ENCODE measurements around the gene SAMSN1. TPM values are rescaled to one million over a fixed set of nuclear protein-coding genes. Genes with fewer than 3 reads are reported as not detected.

SAMSN1 gene
- total RNA-seq, 1 experiment from 2014 or later = 2.8 TPM

- Histone ChIP-seq H2BK5ac (ENCODE audit: insufficient read length, low read length) (no peak overlapping the region), H3K18ac (ENCODE audit: insufficient read length, low read depth, low read length) (no peak overlapping the region), H2BK12ac (ENCODE audit: insufficient read length, low read depth, low read length) (no peak overlapping the region), H4K8ac (replicated peaks; ENCODE audit: insufficient read length, low read depth, low read length) (no peak overlapping the region), H2BK20ac (ENCODE audit: low read depth, low read length, poor library complexity, severe bottlenecking) (no peak overlapping the region), H3K9ac (ENCODE audit: extremely low read depth, insufficient read length, low read length) (no peak overlapping the region), H3K27ac (ENCODE audit: insufficient read length, low read depth, low read length) (no peak overlapping the region), H2AFZ (ENCODE audit: low read length) (no peak overlapping the region), H3K4ac (ENCODE audit: low read depth, low read length) (no peak overlapping the region), H3K79me1 (ENCODE audit: insufficient read depth, low read depth, low read length, poor library complexity, severe bottlenecking) (no peaks in the 10 kb centered on the region), H3K56ac (ENCODE audit: insufficient read length, low read depth, low read length) (no peak overlapping the region), H3T11ph (ENCODE audit: low read length) (no peak overlapping the region), H4K20me1 (ENCODE audit: control insufficient read depth, insufficient read depth, insufficient read length) (no peaks in the 10 kb centered on the region), H3K9me3 (ENCODE audit: control insufficient read depth, low read depth, low read length) (no peaks in the 10 kb centered on the region), H2BK15ac (ENCODE audit: low read depth, low read length) (no peak overlapping the region), H4K5ac (ENCODE audit: insufficient read length, low read depth, low read length) (no peak overlapping the region), H4K91ac (ENCODE audit: insufficient read length, low read depth, low read length) (no peak overlapping the region), H2AK5ac (ENCODE audit: insufficient read length, low read length) (no peak overlapping the region), H3K14ac (ENCODE audit: insufficient read depth, low read length) (no peak overlapping the region), H3K27me3 (ENCODE audit: insufficient read depth, low read length) (no peaks in the 10 kb centered on the region), H3K23me2 (ENCODE audit: insufficient read length, low read depth, low read length, poor library complexity, severe bottlenecking) (no peaks in the 10 kb centered on the region), H3K79me2 (ENCODE audit: insufficient read depth, low read length) (no peaks in the 10 kb centered on the region), H3K23ac (ENCODE audit: insufficient read length, low read depth, low read length) (no peak overlapping the region), H3K4me2 (ENCODE audit: insufficient read depth, insufficient read length, low read length) (no peak overlapping the region), H2BK120ac (ENCODE audit: low read depth, low read length, poor library complexity, severe bottlenecking) (no peak overlapping the region), H3K4me1 (ENCODE audit: insufficient read depth, low read length) (no peaks in the 10 kb centered on the region)
- Mint-ChIP-seq H3K27me3 (ENCODE audit: low read depth) (no peaks in the 10 kb centered on the region), H3K36me3 (ENCODE audit: insufficient read depth in 1 of 3, low read depth in 3 of 3) (no peaks in the 10 kb centered on the region), H3K27ac (no peak overlapping the region), H3K4me3 (no peak overlapping the region), H3K9me3 (no peaks in the 10 kb centered on the region; a peak in 2 of 5 replicates), H3K4me1 (no peaks in the 10 kb centered on the region)
- WGBS (ENCODE audit: extremely low coverage, insufficient read length, low lambda C conversion rate) = no CpG with 5 or more reads among the region's 3 CpGs
- no peak for DNase-seq
- no peak for TF ChIP-seq CTCF (conservative IDR thresholded peaks at IDR 0.05)
These were observed 65.6 kb downstream of the SAMSN1 start for GRCh38 chr21:14480411-14481031.

All from H9 (cell line).